H1 (cell line): ENCODE data around the gene HAVCR2. TPM values are rescaled to one million over a fixed set of nuclear protein-coding genes. Genes with fewer than 3 reads are reported as not detected.

ENCODE experiments used
- CTCF ChIA-PET: fragments of 300-600 bp; sonication (Branson Sonifier 250); formaldehyde crosslinking; loops from one replicate; lab custom pipeline; 2021; ENCODE audit not compliant: partially characterized antibody; lab: Charles Lee
- POLR2A ChIA-PET: fragments of 300-600 bp; sonication (Branson Sonifier 250); formaldehyde crosslinking; loops from one replicate; lab custom pipeline; 2021; ENCODE audit warnings: inconsistent platforms; ENCODE audit not compliant: partially characterized antibody; lab: Charles Lee
- DNase-seq, 2 experiments: peaks; one replicate each; pipeline versions ENCODE4 v3.0.0 to v3.0.0-alpha.2; 2010 to 2022; ENCODE audit warnings: low spot score in 2 of 2, low read depth in 1 of 2, mixed read lengths in 1 of 2
- FAIRE-seq: peaks from 2 replicates; lab custom pipeline; 2011; peaks lifted over from hg19 to GRCh38; lab: Jason Lieb, UNC
- H2AFZ ChIP-seq: 2 replicates; pipeline ENCODE4 v1.8.1; 2012; ENCODE audit warnings: low read length, inconsistent platforms
- H2AK5ac ChIP-seq: 2 replicates; pipeline ENCODE4 v1.6.1; 2013; ENCODE audit warnings: low read depth, low read length
- H2BK120ac ChIP-seq: replicated peaks from 2 replicates; pipeline ENCODE3; 2013; ENCODE audit warnings: low read depth, low read length, inconsistent platforms
- H2BK12ac ChIP-seq: 2 replicates; pipeline ENCODE4 v1.6.1; 2013; ENCODE audit warnings: low read depth, low read length
- H2BK15ac ChIP-seq: 2 replicates; pipeline ENCODE4 v1.6.1; 2013; ENCODE audit warnings: low read length
- H2BK20ac ChIP-seq: 2 replicates; pipeline ENCODE4 v1.6.1; 2013; ENCODE audit warnings: low read length
- H2BK5ac ChIP-seq: 2 replicates; pipeline ENCODE4 v1.6.1; 2013; ENCODE audit warnings: low read depth, low read length
- H3K14ac ChIP-seq: 2 replicates; pipeline ENCODE4 v1.6.1; 2013; ENCODE audit warnings: inconsistent platforms; ENCODE audit not compliant: insufficient read length
- H3K18ac ChIP-seq: 2 replicates; pipeline ENCODE4 v1.6.1; 2013; ENCODE audit warnings: low read length; ENCODE audit errors: extremely low read depth
- H3K23ac ChIP-seq: 2 replicates; pipeline ENCODE4 v1.6.1; 2013; ENCODE audit warnings: inconsistent platforms; ENCODE audit not compliant: insufficient read length
- H3K23me2 ChIP-seq: 2 replicates; pipeline ENCODE4 v1.6.1; 2013; ENCODE audit warnings: low read depth, low read length
- H3K27ac ChIP-seq: 2 replicates; pipeline ENCODE4 v1.6.1; 2011; ENCODE audit warnings: low read depth, low read length, inconsistent platforms
- H3K27me3 ChIP-seq, 4 experiments: replicated peaks in 1 of 4; 1 replicate in 1 of 4; 2 replicates in 3 of 4; pipeline versions ENCODE4 v1.6.1 to v1.8.1; 2011 to 2013; ENCODE audit warnings: low read length in 3 of 4, mild to moderate bottlenecking in 3 of 4, inconsistent platforms in 2 of 4, mixed read lengths in 2 of 4, moderate library complexity in 1 of 4; ENCODE audit not compliant: control insufficient read depth in 3 of 4, insufficient read depth in 3 of 4; ENCODE audit errors: extremely low read depth in 1 of 4
- H3K36me3 ChIP-seq, 4 experiments: 2 replicates each; pipeline versions ENCODE4 v1.6.1 to v1.8.1; 2011 to 2013; ENCODE audit warnings: mild to moderate bottlenecking in 4 of 4, low read length in 3 of 4, moderate library complexity in 2 of 4, control low read depth in 1 of 4, inconsistent platforms in 1 of 4; ENCODE audit not compliant: insufficient read depth in 4 of 4, control insufficient read depth in 2 of 4
- H3K4ac ChIP-seq: replicated peaks from 2 replicates; pipeline ENCODE3; 2013; ENCODE audit warnings: low read length, low read depth, mixed read lengths, inconsistent platforms; ENCODE audit not compliant: insufficient read length
- H3K4me1 ChIP-seq, 4 experiments: replicated peaks in 1 of 4; 1 replicate in 1 of 4; 2 replicates in 3 of 4; pipeline versions ENCODE4 v1.6.1 to v1.8.1; 2011 to 2013; ENCODE audit warnings: low read length in 3 of 4, inconsistent platforms in 2 of 4, mixed read lengths in 1 of 4; ENCODE audit not compliant: insufficient read depth in 4 of 4, control insufficient read depth in 3 of 4
- H3K4me2 ChIP-seq, 2 experiments: 2 replicates each; pipeline versions ENCODE4 v1.6.1 to v1.8.1; 2011 to 2013; ENCODE audit warnings: low read depth in 2 of 2, low read length in 2 of 2, control low read depth in 1 of 2, inconsistent platforms in 1 of 2, mild to moderate bottlenecking in 1 of 2; ENCODE audit not compliant: insufficient read depth in 1 of 2
- H3K4me3 ChIP-seq, 4 experiments: fragments of 200-600, 300-600 bp in 1 of 4; sonication (generic), shearing (Covaris generic), sonication (Bioruptor Twin) in 1 of 4; 2 replicates each; pipeline versions ENCODE4 v1.5.1 to v1.8.1; 2011 to 2016; ENCODE audit warnings: low read length in 4 of 4, low read depth in 3 of 4, control low read depth in 2 of 4, inconsistent platforms in 2 of 4, mild to moderate bottlenecking in 2 of 4, mixed read lengths in 1 of 4, moderate library complexity in 1 of 4; ENCODE audit not compliant: insufficient read depth in 2 of 4; ENCODE audit errors: extremely low read depth in 1 of 4
- H3K56ac ChIP-seq: replicated peaks from 2 replicates; pipeline ENCODE3; 2013; ENCODE audit warnings: low read depth, mild to moderate bottlenecking, mixed read lengths, low read length, inconsistent platforms; ENCODE audit not compliant: insufficient read length
- H3K79me1 ChIP-seq: 2 replicates; pipeline ENCODE4 v1.6.1; 2013; ENCODE audit warnings: low read depth, low read length, control low read depth
- H3K79me2 ChIP-seq, 2 experiments: 2 replicates each; pipeline versions ENCODE4 v1.6.1 to v1.8.1; 2012 to 2013; ENCODE audit warnings: low read length in 2 of 2, mild to moderate bottlenecking in 2 of 2, inconsistent platforms in 1 of 2; ENCODE audit not compliant: insufficient read depth in 2 of 2, control insufficient read depth in 1 of 2
- H3K9ac ChIP-seq, 4 experiments: replicated peaks in 1 of 4; 1 replicate in 1 of 4; 2 replicates in 3 of 4; pipeline versions ENCODE4 v1.6.1 to v1.8.1; 2011 to 2013; ENCODE audit warnings: low read depth in 3 of 4, low read length in 3 of 4, control low read depth in 2 of 4, mild to moderate bottlenecking in 2 of 4, moderate library complexity in 2 of 4, inconsistent platforms in 1 of 4; ENCODE audit errors: extremely low read depth in 1 of 4
- H3K9me3 ChIP-seq, 2 experiments: 2 replicates each; pipeline versions ENCODE4 v1.6.1 to v1.8.1; 2012 to 2013; ENCODE audit warnings: mild to moderate bottlenecking in 2 of 2, moderate library complexity in 2 of 2, control low read depth in 1 of 2, inconsistent platforms in 1 of 2, low read depth in 1 of 2, low read length in 1 of 2, mixed read lengths in 1 of 2; ENCODE audit not compliant: insufficient read depth in 2 of 2
- H4K20me1 ChIP-seq, 2 experiments: replicated peaks in 1 of 2; 2 replicates each; pipeline versions ENCODE3 to v1.8.1; 2011 to 2013; ENCODE audit warnings: inconsistent platforms in 2 of 2, low read length in 2 of 2, mild to moderate bottlenecking in 1 of 2; ENCODE audit not compliant: insufficient read depth in 2 of 2, control insufficient read depth in 1 of 2
- H4K5ac ChIP-seq: 2 replicates; pipeline ENCODE4 v1.6.1; 2013; ENCODE audit warnings: low read length, low read depth, mixed read lengths, inconsistent platforms; ENCODE audit not compliant: insufficient read length
- H4K8ac ChIP-seq: 2 replicates; pipeline ENCODE4 v1.8.0; 2013; ENCODE audit warnings: mild to moderate bottlenecking, moderate library complexity, low read length, inconsistent platforms; ENCODE audit not compliant: insufficient read depth; ENCODE audit errors: extremely low read depth
- H4K91ac ChIP-seq: replicated peaks from 2 replicates; pipeline ENCODE3; 2013; ENCODE audit warnings: low read length, mixed read lengths, inconsistent platforms; ENCODE audit not compliant: insufficient read length
- CHD1 ChIP-seq: IDR thresholded peaks from 2 replicates; pipeline ENCODE4 v1.6.1; 2012; ENCODE audit warnings: low read depth, low read length, improper control_type of control experiment
- EZH2 ChIP-seq: fragments of 200-600 bp; sonication (generic); IDR thresholded peaks from 2 replicates; pipeline ENCODE4 v1.7.1; 2012; ENCODE audit warnings: low read depth, mild to moderate bottlenecking, moderate library complexity, low read length, inconsistent platforms; ENCODE audit not compliant: severe bottlenecking
- GABPA ChIP-seq: IDR thresholded peaks from 2 replicates; pipeline ENCODE4 v1.6.1; 2011; ENCODE audit warnings: mild to moderate bottlenecking, low read length, moderate library complexity, borderline replicate concordance; ENCODE audit not compliant: insufficient read depth
- HDAC6 ChIP-seq: IDR thresholded peaks from one replicate; pipeline ENCODE4 v1.7.1; 2012; ENCODE audit warnings: low read depth, mild to moderate bottlenecking, inconsistent platforms, low read length, moderate library complexity
- KDM1A ChIP-seq: fragments of 200-600, 300-600 bp; sonication (generic); IDR thresholded peaks from 2 replicates; pipeline ENCODE4 v1.7.1; 2016; ENCODE audit warnings: mild to moderate bottlenecking, low read length, borderline replicate concordance
- MAFK ChIP-seq: IDR thresholded peaks from 2 replicates; pipeline ENCODE4 v1.6.1; 2012; ENCODE audit warnings: low read depth, mild to moderate bottlenecking, improper control_type of control experiment, low read length
- POLR2AphosphoS5 ChIP-seq: IDR thresholded peaks from 2 replicates; pipeline ENCODE4 v1.6.1; 2011; ENCODE audit warnings: low read depth, low read length
- RBBP5 ChIP-seq: IDR thresholded peaks from 2 replicates; pipeline ENCODE4 v1.7.1; 2012; ENCODE audit warnings: low read depth, mild to moderate bottlenecking, inconsistent platforms, low read length, moderate library complexity, borderline replicate concordance
- SP1 ChIP-seq: IDR thresholded peaks from 2 replicates; pipeline ENCODE4 v1.6.1; 2011; ENCODE audit warnings: low read depth, low read length
- TAF7 ChIP-seq: optimal IDR thresholded peaks from 2 replicates; pipeline ENCODE3; 2011; ENCODE audit warnings: low read depth, mild to moderate bottlenecking, inconsistent platforms, low read length, moderate library complexity, borderline replicate concordance
- TEAD4 ChIP-seq: IDR thresholded peaks from 2 replicates; pipeline ENCODE4 v1.6.1; 2012; ENCODE audit warnings: low read depth, low read length, inconsistent platforms, mixed read lengths
- ZNF274 ChIP-seq: IDR thresholded peaks from 2 replicates; pipeline ENCODE4 v1.7.0; 2012; ENCODE audit warnings: low read length, borderline replicate concordance; ENCODE audit errors: extremely low read depth
- WGBS, 2 experiments: shearing (Covaris generic) in 1 of 2; methylation state at CpG; one replicate each; pipeline versions ENCODE4 v1.1.6 to v1.1.7; 2013 to 2015; ENCODE audit warnings: low lambda C conversion rate in 2 of 2, mixed read lengths in 2 of 2, inconsistent platforms in 1 of 2, low coverage in 1 of 2, missing lambda C conversion rate in 1 of 2; ENCODE audit not compliant: insufficient replicate concordance in 2 of 2, insufficient coverage in 1 of 2, insufficient read length in 1 of 2; ENCODE audit errors: extremely low coverage in 1 of 2, missing lambda C conversion rate in 1 of 2; 5-methylcytosine and 5-hydroxymethylcytosine counted together
- polyA plus RNA-seq, 7 experiments: library from polyadenylated mRNA; depleted of rRNA in 3 of 7; stranded (reverse) in 5 of 7; unstranded in 2 of 7; fragments of >200 nt in 5 of 7; fragments of 200-250 nt in 2 of 7; gene quantifications; 1 replicate in 5 of 7; 2 replicates in 1 of 7; 4 replicates in 1 of 7; pipeline versions ENCODE4 v1.2.1 to v1.2.3, GENCODE V29; 2011 to 2013; ENCODE audit warnings: missing spikeins in 2 of 7, mixed read lengths in 2 of 7
- total RNA-seq: library from RNA; stranded (reverse); fragmentation: NEBNext Ultra II Directional; extraction: Animal tissue kit (Norgen Biotek cat#: 25700); gene quantifications from 2 replicates; pipeline ENCODE4 v1.2.1, GENCODE V29; 2021
- TF ChIP-seq, protein P1 (sequence below): IDR thresholded peaks from 2 replicates; pipeline ENCODE4 v1.6.1; 2011; ENCODE audit warnings: low read depth, mild to moderate bottlenecking, low read length; ENCODE audit not compliant: insufficient read depth

The HAVCR2 gene
- total and polyA plus RNA-seq, 2 of the 8 experiments (the other 6 are each of a cell fraction or from before 2014, with no cell fraction given) = 0.03 TPM; not detected in 1

DNA sequence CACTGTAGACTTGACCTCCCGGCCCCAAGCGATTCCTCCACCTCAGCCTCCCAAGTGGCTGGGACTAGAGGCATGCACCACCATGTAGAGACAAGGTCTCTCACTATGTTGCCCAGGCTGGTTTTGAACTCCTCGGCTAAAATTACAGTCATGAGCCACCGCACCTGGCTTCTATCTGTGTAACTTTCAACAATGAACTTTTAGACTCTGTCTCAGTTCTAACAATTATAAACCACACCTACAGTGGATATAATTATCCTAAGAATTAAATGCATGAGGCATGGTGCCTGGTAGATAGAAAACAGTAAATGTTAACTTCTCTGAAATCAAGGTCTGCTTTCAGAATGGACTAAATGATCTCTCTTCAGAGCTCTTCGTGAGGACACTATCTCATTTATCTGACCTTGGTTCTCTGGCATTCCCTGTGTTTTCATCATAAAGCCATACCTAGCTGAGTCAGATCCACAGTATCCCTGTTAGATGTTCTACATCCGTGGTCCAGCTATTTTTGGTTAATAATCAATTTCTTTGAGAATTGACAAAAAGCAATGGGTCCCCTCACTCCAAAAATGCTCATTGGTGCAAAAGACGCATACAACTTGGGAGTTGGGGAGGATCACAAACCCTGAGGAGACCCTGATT lies 57.1 kb downstream of the HAVCR2 start:
- Histone ChIP-seq H2BK15ac (no peak overlapping the region), H3K23ac (no peak overlapping the region), H3K4ac (no peak overlapping the region), H3K79me2 (no peaks in the 10 kb centered on the region), H2BK20ac (no peak overlapping the region), H2BK5ac (no peak overlapping the region), H3K23me2 (no peaks in the 10 kb centered on the region), H3K4me2 (no peak overlapping the region), H4K8ac (no peak overlapping the region), H2AK5ac (no peak overlapping the region), H3K18ac (no peak overlapping the region), H3K56ac (no peak overlapping the region), H3K36me3 (no peaks in the 10 kb centered on the region), H4K91ac (no peak overlapping the region), H4K20me1 (no peaks in the 10 kb centered on the region), H3K9me3 (no peaks in the 10 kb centered on the region), H3K27me3 (no peaks in the 10 kb centered on the region), H3K79me1 (no peaks in the 10 kb centered on the region), H3K4me1 (peaks cover 0 to 8% (median 1%) of the 10 kb centered on the region in 4 experiments; a peak in 3 of 7 replicates), H3K9ac (no peak overlapping the region), H3K27ac (no peak overlapping the region), H3K4me3 (no peak overlapping the region), H2BK120ac (no peak overlapping the region), H2AFZ (no peak overlapping the region), H4K5ac (no peak overlapping the region), H2BK12ac (no peak overlapping the region), H3K14ac (no peak overlapping the region)
- WGBS, 2 experiments = 82% methylated on average over 7 of the region's 7 CpGs; no CpG with 5 or more reads in 1 of the 2 experiments
- DNase-seq (no peak), FAIRE-seq (no peak)
- POLR2A ChIA-PET = no interaction called here
- CTCF ChIA-PET = interaction anchor here (2.0 kb wide), 1 partner anchor 24 kb away, joined by 7 read pairs; no protein-coding TSS in a partner anchor
- TF ChIP-seq GABPA (no peak), MAFK (no peak), RBBP5 (no peak), TAF7 (no peak), POLR2AphosphoS5 (no peak), ZNF274 (no peak), HDAC6 (no peak), KDM1A (no peak), CHD1 (no peak), EZH2 (no peak), TEAD4 (no peak), SP1 (no peak)
- TF ChIP-seq, protein P1, sequence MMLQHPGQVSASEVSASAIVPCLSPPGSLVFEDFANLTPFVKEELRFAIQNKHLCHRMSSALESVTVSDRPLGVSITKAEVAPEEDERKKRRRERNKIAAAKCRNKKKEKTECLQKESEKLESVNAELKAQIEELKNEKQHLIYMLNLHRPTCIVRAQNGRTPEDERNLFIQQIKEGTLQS = no peak
